SK-N-SH (cell line): Measurements from ENCODE around the gene ABLIM2.

Source experiments
- CTCF ChIP-seq: fragments of 200-600 bp; sonication (generic); IDR thresholded peaks from 2 replicates; pipeline ENCODE4 v1.6.1; 2017; ENCODE audit warnings: antibody characterized with exemption, mild to moderate bottlenecking, moderate library complexity
- FOSL2 ChIP-seq: IDR thresholded peaks from 2 replicates; pipeline ENCODE4 v1.4.0; 2012; ENCODE audit warnings: low read depth, mild to moderate bottlenecking, moderate library complexity, borderline replicate concordance
- JUND ChIP-seq: IDR thresholded peaks from 2 replicates; pipeline ENCODE4 v1.4.0; 2012

DNA sequence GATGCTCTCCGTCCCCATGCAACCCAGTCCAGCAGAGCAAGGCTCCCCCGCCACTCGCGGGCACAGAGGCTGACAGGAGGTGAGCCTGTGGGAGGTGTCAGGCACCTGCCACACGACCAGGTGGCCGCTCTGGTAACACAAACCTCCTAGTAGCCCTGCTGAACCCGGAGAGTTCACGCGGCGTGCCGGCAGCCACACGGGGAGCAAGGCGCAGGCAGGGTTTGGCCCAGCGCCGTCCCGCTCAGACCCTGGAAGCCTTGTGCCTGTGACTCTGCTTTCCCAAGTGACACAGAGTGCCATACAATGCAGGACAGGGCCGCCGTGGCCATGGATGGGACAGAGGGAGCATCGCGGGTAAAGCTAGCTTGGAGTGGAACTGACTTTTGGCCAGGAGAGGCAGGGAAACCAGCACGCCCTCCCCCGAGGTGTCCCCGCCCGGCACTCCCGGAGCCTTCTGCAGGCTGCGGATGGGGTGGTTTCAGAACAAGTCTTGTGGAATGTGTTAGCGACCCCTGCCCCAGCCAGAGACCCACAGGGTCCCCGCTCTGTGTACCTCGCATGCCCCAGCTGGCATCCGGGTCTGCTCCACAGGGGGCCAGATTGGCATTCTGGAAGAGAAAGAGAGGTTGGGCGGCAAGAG, 174.2 kb downstream of the ABLIM2 start:
- TF ChIP-seq FOSL2 = no peak
- no peak for TF ChIP-seq JUND
- no peak for TF ChIP-seq CTCF
